GM23338 (cell line): ENCODE results near the gene MOSMO. TPM values are rescaled to one million over a fixed set of nuclear protein-coding genes. Genes with fewer than 3 reads are reported as not detected.
"Not testable (repeated sequence)": the region's sequence is repeated elsewhere in the genome, so short reads cannot be mapped to it uniquely, and the experiment has no call there.

Source experiments
- ATAC-seq: fragments of 200-7000 bp; cut with Tn5 transposase; 3 replicates; pipeline ENCODE4 v1.9.1; 2020
- DNase-seq: peaks from one replicate; pipeline ENCODE4 v3.0.0-alpha.2; 2015; ENCODE audit warnings: low spot score
- H2AFZ ChIP-seq: fragments of 200-600 bp; sonication (generic); 2 replicates; pipeline ENCODE4 v1.8.0; 2016; ENCODE audit warnings: antibody characterized with exemption, mild to moderate bottlenecking, moderate library complexity
- H3F3A ChIP-seq: fragments of 200-600 bp; sonication (generic); replicated peaks from 2 replicates; pipeline ENCODE4 v1.8.0; 2017; ENCODE audit warnings: antibody characterized with exemption, mixed run types, low read depth
- H3K27ac ChIP-seq: fragments of 200-600 bp; sonication (generic); 2 replicates; pipeline ENCODE4 v1.6.1; 2016; ENCODE audit warnings: low read depth
- H3K27me3 ChIP-seq: fragments of 200-600 bp; sonication (generic); 2 replicates; pipeline ENCODE4 v1.8.0; 2016; ENCODE audit warnings: mild to moderate bottlenecking, mixed run types, moderate library complexity; ENCODE audit not compliant: insufficient read depth
- H3K36me3 ChIP-seq: fragments of 200-600 bp; sonication (generic); 2 replicates; pipeline ENCODE4 v1.8.0; 2016; ENCODE audit warnings: mild to moderate bottlenecking; ENCODE audit not compliant: insufficient read depth
- H3K4me1 ChIP-seq: fragments of 200-600 bp; sonication (generic); 2 replicates; pipeline ENCODE4 v1.8.0; 2016; ENCODE audit warnings: mild to moderate bottlenecking, moderate library complexity; ENCODE audit not compliant: insufficient read depth
- H3K4me2 ChIP-seq: fragments of 200-600 bp; sonication (generic); 2 replicates; pipeline ENCODE4 v1.7.1; 2017; ENCODE audit warnings: mixed run types
- H3K4me3 ChIP-seq: fragments of 200-600 bp; sonication (generic); 2 replicates; pipeline ENCODE4 v1.6.1; 2016; ENCODE audit warnings: mixed run types
- H3K79me2 ChIP-seq: fragments of 200-600 bp; sonication (generic); replicated peaks from 2 replicates; pipeline ENCODE4 v1.8.0; 2017; ENCODE audit warnings: mild to moderate bottlenecking; ENCODE audit not compliant: insufficient read depth
- H3K9me2 ChIP-seq: fragments of 200-600 bp; sonication (generic); 2 replicates; pipeline ENCODE4 v1.8.0; 2017; ENCODE audit not compliant: insufficient read depth
- H4K20me1 ChIP-seq: fragments of 200-600 bp; sonication (generic); replicated peaks from 2 replicates; pipeline ENCODE4 v1.8.0; 2017; ENCODE audit warnings: mild to moderate bottlenecking; ENCODE audit not compliant: insufficient read depth
- H3K27ac Mint-ChIP-seq: 2 replicates; pipeline ENCODE4 v1.8.0; 2020; ENCODE audit warnings: inconsistent platforms, mild to moderate bottlenecking, moderate library complexity, mixed read lengths
- H3K27me3 Mint-ChIP-seq: 3 replicates; pipeline ENCODE4 v1.8.0; 2022; ENCODE audit warnings: low read depth, mild to moderate bottlenecking, moderate library complexity, mixed read lengths, inconsistent platforms; ENCODE audit not compliant: insufficient read depth, poor library complexity
- H3K36me3 Mint-ChIP-seq: 3 replicates; pipeline ENCODE4 v1.8.0; 2021; ENCODE audit warnings: low read depth, mild to moderate bottlenecking, inconsistent platforms, moderate library complexity, mixed read lengths
- H3K4me1 Mint-ChIP-seq: 3 replicates; pipeline ENCODE4 v1.8.0; 2020; ENCODE audit warnings: mild to moderate bottlenecking, inconsistent platforms, mixed read lengths
- H3K4me3 Mint-ChIP-seq: 3 replicates; pipeline ENCODE4 v1.8.0; 2021; ENCODE audit warnings: moderate library complexity, mild to moderate bottlenecking, inconsistent platforms, mixed read lengths
- H3K9me3 Mint-ChIP-seq: 3 replicates; pipeline ENCODE4 v1.8.0; 2020; ENCODE audit warnings: moderate library complexity, mild to moderate bottlenecking, inconsistent platforms, mixed read lengths
- ETS1 ChIP-seq: IDR thresholded peaks from 2 replicates; pipeline ENCODE4 v1.6.1; 2016; ENCODE audit warnings: antibody characterized with exemption
- JUNB ChIP-seq: IDR thresholded peaks from one replicate; pipeline ENCODE4 v1.6.1; 2016; ENCODE audit warnings: antibody characterized with exemption; ENCODE audit not compliant: unreplicated experiment
- POLR2AphosphoS5 ChIP-seq: IDR thresholded peaks from 2 replicates; pipeline ENCODE4 v1.6.1; 2016; ENCODE audit warnings: antibody characterized with exemption, low read depth
- REST ChIP-seq: IDR thresholded peaks from one replicate; pipeline ENCODE4 v1.6.1; 2018; ENCODE audit warnings: antibody characterized with exemption; ENCODE audit not compliant: unreplicated experiment
- STAT1 ChIP-seq: IDR thresholded peaks from one replicate; pipeline ENCODE4 v1.6.1; 2016; ENCODE audit warnings: antibody characterized with exemption; ENCODE audit not compliant: unreplicated experiment
- ZNF331 ChIP-seq: fragments of 250-450 bp; sonication (Bioruptor Pico); IDR thresholded peaks from 2 replicates; pipeline ENCODE4 v1.5.0; 2020; ENCODE audit warnings: low read depth, mild to moderate bottlenecking, moderate library complexity
- polyA plus RNA-seq: library from polyadenylated mRNA; unstranded; fragments of >200 nt; fragmentation: Nextera tagmentation; extraction: Ambion mirVana; gene quantifications from 2 replicates; pipeline ENCODE4 v1.2.1, GENCODE V29; 2016
- total RNA-seq: library from RNA; depleted of rRNA; stranded (reverse); fragments of >200 nt; shearing (Covaris generic); gene quantifications from 2 replicates; pipeline ENCODE4 v1.2.3, GENCODE V29; 2014
- TF ChIP-seq, protein P1 (sequence below): fragments of 250-450 bp; sonication (Bioruptor Pico); IDR thresholded peaks from 2 replicates; pipeline ENCODE4 v1.5.0; 2020; ENCODE audit warnings: mild to moderate bottlenecking, moderate library complexity
- TF ChIP-seq, protein P2 (sequence below), 2 experiments: fragments of 200-600 bp in 1 of 2; sonication (generic) in 1 of 2; conservative IDR thresholded peaks; 2 replicates each; pipeline versions ENCODE4 v1.5.1 to v1.6.1; 2016 to 2017; ENCODE audit warnings: antibody characterized with exemption in 2 of 2, low read depth in 2 of 2, mild to moderate bottlenecking in 2 of 2, moderate library complexity in 1 of 2

The MOSMO gene
- total and polyA plus RNA-seq, 2 experiments from 2014 or later, result 8.7 to 19.2 TPM

DNA sequence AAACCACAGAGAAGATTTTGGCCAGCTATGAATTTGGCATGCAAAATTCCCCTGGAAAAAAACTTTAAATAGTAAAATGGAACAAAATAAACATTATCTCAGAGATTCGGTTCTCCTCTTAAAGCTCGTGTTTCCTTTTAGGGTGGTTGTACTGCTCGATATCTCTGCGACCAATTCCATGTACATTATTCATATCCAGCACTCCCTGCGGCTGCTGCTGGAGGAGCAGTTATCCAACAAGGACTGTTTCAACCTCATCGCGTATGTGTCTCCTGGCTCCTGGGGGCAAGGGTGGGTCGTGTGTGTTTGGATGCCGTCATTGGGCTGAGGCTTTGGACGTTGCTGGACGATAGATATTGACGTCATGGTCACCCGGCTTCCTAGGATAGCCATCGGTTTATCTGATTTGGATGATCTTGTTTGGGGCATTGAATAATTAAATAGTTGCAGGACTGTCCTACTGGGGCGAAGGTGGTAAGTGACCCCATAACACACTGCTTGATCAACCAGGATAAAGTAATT is 118.2 kb downstream of the MOSMO start (continued):
- TF ChIP-seq, protein P1, sequence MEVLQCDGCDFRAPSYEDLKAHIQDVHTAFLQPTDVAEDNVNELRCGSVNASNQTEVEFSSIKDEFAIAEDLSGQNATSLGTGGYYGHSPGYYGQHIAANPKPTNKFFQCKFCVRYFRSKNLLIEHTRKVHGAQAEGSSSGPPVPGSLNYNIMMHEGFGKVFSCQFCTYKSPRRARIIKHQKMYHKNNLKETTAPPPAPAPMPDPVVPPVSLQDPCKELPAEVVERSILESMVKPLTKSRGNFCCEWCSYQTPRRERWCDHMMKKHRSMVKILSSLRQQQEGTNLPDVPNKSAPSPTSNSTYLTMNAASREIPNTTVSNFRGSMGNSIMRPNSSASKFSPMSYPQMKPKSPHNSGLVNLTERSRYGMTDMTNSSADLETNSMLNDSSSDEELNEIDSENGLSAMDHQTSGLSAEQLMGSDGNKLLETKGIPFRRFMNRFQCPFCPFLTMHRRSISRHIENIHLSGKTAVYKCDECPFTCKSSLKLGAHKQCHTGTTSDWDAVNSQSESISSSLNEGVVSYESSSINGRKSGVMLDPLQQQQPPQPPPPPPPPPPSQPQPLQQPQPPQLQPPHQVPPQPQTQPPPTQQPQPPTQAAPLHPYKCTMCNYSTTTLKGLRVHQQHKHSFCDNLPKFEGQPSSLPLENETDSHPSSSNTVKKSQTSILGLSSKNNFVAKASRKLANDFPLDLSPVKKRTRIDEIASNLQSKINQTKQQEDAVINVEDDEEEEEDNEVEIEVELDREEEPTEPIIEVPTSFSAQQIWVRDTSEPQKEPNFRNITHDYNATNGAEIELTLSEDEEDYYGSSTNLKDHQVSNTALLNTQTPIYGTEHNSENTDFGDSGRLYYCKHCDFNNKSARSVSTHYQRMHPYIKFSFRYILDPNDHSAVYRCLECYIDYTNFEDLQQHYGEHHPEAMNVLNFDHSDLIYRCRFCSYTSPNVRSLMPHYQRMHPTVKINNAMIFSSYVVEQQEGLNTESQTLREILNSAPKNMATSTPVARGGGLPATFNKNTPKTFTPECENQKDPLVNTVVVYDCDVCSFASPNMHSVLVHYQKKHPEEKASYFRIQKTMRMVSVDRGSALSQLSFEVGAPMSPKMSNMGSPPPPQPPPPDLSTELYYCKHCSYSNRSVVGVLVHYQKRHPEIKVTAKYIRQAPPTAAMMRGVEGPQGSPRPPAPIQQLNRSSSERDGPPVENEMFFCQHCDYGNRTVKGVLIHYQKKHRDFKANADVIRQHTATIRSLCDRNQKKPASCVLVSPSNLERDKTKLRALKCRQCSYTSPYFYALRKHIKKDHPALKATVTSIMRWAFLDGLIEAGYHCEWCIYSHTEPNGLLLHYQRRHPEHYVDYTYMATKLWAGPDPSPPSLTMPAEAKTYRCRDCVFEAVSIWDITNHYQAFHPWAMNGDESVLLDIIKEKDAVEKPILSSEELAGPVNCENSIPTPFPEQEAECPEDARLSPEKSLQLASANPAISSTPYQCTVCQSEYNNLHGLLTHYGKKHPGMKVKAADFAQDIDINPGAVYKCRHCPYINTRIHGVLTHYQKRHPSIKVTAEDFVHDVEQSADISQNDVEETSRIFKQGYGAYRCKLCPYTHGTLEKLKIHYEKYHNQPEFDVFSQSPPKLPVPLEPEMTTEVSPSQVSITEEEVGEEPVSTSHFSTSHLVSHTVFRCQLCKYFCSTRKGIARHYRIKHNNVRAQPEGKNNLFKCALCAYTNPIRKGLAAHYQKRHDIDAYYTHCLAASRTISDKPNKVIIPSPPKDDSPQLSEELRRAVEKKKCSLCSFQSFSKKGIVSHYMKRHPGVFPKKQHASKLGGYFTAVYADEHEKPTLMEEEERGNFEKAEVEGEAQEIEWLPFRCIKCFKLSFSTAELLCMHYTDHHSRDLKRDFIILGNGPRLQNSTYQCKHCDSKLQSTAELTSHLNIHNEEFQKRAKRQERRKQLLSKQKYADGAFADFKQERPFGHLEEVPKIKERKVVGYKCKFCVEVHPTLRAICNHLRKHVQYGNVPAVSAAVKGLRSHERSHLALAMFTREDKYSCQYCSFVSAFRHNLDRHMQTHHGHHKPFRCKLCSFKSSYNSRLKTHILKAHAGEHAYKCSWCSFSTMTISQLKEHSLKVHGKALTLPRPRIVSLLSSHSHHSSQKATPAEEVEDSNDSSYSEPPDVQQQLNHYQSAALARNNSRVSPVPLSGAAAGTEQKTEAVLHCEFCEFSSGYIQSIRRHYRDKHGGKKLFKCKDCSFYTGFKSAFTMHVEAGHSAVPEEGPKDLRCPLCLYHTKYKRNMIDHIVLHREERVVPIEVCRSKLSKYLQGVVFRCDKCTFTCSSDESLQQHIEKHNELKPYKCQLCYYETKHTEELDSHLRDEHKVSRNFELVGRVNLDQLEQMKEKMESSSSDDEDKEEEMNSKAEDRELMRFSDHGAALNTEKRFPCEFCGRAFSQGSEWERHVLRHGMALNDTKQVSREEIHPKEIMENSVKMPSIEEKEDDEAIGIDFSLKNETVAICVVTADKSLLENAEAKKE, result no peak

- not testable (repeated sequence) for H3K79me2 ChIP-seq, H3K9me3 Mint-ChIP-seq
These were observed 120.6 kb downstream of the MOSMO start for GRCh38 chr16:22128537-22128936.

DNA sequence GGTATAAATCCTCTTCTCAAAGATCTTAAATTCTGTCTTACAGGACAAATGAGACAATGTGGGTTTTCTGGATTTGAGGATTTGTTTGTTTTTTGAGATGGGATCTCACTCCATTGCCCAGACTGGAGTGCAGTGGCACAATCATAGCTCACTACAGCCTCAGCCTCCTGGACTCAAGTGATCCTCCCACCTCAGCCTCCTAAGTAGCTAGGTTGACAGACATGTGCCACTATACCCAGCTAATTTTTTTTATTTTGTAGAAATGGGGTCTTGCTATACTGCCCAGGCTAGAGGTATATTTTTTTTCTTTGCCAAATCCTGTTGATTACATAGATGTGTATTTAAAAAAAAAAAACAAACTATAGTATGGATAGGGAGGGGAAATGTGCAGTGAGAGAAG is 122.6 kb downstream of the MOSMO start:
- Mint-ChIP-seq H3K36me3 (no peaks in the 10 kb centered on the region), H3K4me1 (no peaks in the 10 kb centered on the region), H3K27ac (no peak overlapping the region), H3K4me3 (no peak overlapping the region), H3K27me3 (peaks cover 2% of the 10 kb centered on the region), H3K9me3 (no peaks in the 10 kb centered on the region)
- ATAC-seq, result no peak
- Histone ChIP-seq H3K27ac (no peak overlapping the region), H3K27me3 (no peaks in the 10 kb centered on the region), H3K4me2 (no peak overlapping the region), H4K20me1 (no peaks in the 10 kb centered on the region), H3K4me1 (no peaks in the 10 kb centered on the region), H3K36me3 (no peaks in the 10 kb centered on the region), H3K9me2 (no peaks in the 10 kb centered on the region), H2AFZ (no peak overlapping the region), H3F3A (no peaks in the 10 kb centered on the region), H3K4me3 (no peak overlapping the region), H3K79me2 (no peaks in the 10 kb centered on the region)
- no peak for DNase-seq
- TF ChIP-seq REST (no peak), POLR2AphosphoS5 (no peak), JUNB (no peak), STAT1 (no peak), ETS1 (no peak), ZNF331 (no peak)
- TF ChIP-seq, protein P2, sequence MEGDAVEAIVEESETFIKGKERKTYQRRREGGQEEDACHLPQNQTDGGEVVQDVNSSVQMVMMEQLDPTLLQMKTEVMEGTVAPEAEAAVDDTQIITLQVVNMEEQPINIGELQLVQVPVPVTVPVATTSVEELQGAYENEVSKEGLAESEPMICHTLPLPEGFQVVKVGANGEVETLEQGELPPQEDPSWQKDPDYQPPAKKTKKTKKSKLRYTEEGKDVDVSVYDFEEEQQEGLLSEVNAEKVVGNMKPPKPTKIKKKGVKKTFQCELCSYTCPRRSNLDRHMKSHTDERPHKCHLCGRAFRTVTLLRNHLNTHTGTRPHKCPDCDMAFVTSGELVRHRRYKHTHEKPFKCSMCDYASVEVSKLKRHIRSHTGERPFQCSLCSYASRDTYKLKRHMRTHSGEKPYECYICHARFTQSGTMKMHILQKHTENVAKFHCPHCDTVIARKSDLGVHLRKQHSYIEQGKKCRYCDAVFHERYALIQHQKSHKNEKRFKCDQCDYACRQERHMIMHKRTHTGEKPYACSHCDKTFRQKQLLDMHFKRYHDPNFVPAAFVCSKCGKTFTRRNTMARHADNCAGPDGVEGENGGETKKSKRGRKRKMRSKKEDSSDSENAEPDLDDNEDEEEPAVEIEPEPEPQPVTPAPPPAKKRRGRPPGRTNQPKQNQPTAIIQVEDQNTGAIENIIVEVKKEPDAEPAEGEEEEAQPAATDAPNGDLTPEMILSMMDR (conservative IDR thresholded peaks at IDR 0.05; ENCODE audit: low read depth in 2 of 2), result no peak

More at GRCh38 chr16:22128537-22128936, 120.6 kb downstream of the MOSMO start:
- not testable (repeated sequence) for DNase-seq, H3K4me1 Mint-ChIP-seq, H3K4me3 Mint-ChIP-seq, H3F3A ChIP-seq, H3K27ac ChIP-seq, H4K20me1 ChIP-seq, H3K36me3 Mint-ChIP-seq, H3K27me3 Mint-ChIP-seq, H2AFZ ChIP-seq, H3K4me3 ChIP-seq, H3K4me1 ChIP-seq, H3K4me2 ChIP-seq, ATAC-seq, H3K27me3 ChIP-seq, H3K36me3 ChIP-seq, H3K27ac Mint-ChIP-seq, H3K9me2 ChIP-seq
